Measurements from ENCODE around the gene BSND.

DNA sequence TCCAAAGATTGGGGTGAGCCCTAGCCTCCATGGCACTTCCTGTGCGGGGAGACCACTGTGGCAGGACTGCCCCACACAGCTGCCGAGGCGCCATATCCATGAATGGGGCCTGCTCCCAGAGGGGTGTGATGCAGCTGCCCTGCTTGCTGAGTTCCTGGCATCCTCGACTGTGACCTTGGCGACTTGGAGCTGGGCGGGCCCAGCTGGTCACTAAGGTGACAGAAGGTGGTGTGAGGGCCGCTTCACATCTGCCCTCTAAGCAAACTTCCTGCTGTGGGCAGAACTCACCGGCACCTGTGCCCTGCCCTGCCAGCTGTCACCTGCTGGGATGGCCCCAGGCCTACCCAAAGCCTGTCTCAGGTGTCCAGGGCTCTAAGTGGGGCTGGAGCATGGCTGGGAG is 9.3 kb upstream of the BSND start:
- TF ChIP-seq EZH2 (IDR thresholded peaks at IDR 0.05) (no peak), POLR2AphosphoS5 (IDR thresholded peaks at IDR 0.05; ENCODE audit: borderline replicate concordance, low read depth, low read length) (no peak), FOXP2 (optimal IDR thresholded peaks at IDR 0.05; ENCODE audit: control extremely low read depth, extremely low read length, insufficient read depth) (no peak)
